Iris pigment epithelial cell (primary cell): ENCODE results near the gene FSHR.

ENCODE experiments used
- DNase-seq: peaks from one replicate; pipeline ENCODE4 v3.0.0-alpha.2; 2011; ENCODE audit warnings: low read depth

Gene FSHR

DNA sequence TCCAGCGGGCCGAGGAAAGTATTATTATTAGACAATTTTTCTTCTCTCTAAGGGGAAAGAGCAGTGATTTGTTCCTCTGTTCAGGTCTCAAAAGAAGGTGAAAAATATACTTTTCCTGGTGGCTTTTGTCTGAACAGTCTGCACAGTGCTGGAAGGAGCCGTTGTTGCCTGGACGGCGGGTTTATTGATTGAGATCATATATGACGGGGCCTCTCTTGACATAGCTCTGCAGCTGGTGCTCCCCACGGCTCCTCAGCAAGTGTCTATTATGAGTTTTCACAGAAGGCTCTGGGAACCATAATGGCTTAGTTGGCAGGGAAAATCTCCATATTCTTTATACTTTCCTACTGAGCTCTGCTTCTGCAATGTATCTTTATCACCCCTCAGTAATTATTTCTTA, 42.9 kb downstream of the FSHR start:
- no peak for DNase-seq

DNA sequence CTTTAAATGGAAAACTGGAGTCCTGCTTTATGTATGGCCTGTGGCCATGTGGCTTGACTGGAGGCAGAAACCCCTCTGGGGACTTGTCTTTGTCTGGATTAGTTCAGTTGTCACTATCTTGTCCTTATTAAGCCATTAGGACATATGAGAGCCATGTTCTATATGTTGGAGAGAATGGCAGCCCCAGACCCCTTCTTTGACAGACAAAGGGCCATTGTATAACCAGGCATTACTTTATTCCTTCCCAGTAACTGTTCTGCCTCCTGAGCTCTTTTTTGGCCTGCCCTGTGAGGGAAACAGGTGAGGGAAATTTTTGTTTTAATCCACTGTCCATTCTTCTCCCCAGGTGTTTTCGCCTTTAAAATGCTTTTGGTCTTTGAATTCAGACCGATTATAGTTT, 43.3 kb downstream of the FSHR start:
- no peak for DNase-seq

DNA sequence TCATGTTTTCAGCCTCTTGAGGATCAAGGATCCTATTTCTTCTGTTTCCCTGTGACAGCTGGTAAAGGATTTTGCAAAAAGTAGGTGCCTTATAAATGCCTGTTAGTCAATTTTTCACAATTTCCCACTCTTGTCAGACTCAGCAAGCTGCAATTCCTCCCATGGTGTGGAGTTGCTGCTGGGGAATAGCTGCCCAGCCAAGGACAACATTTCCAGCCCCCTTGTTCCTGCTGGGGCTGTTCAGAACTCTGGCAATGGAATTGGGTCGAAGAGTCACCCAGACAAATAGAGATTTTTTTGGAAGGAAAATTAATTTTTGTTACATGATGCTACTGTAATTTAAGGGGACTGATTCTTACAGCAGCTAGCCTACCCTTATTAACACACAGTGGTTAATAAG, 43.7 kb downstream of the FSHR start:
- DNase-seq: no peak

DNA sequence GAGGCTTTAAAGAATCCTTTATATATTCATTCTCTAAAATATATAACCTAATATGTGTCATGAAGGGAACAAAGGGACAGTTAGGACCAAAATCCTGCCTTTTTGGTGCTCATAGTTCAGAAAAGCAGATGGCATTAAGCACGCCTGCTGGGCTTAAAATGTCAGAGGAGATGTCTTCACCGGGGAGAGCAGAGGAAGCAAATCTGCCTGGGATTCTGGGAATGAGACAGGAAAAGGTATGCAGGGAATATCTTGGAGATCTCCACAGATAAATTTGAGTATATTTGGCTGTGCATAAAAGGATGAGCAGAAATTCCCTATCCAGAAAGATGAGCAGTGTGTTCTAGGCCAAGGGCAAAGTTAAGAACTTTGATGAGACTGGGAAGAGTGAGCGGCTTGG, 45.5 kb downstream of the FSHR start:
- no peak for DNase-seq

GRCh38 chr2:49108436-49108835, 45.9 kb downstream of the FSHR start:
- DNase-seq: no peak

DNA sequence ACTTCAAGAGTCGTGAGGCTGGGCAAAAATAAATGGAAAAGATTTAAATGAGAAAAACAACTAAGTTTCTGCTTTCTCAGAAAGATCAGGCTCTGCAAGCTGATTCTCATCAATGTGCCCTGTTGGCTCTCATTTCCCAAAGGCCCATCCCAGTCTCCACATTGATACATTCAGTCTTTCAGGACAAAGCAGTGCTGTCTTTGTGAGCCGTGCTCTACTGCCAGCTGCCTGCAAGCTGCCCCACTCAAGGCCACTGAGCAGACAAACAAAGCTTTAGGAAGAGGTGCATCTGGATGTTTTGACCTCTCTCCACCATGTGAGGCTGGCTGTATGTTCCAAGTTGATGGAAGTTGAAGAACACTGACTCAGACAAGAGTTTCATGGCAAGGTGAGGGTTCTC, 48.8 kb downstream of the FSHR start:
- no peak for DNase-seq

GRCh38 chr2:49102146-49102545, 52.2 kb downstream of the FSHR start:
- DNase-seq: no peak

DNA sequence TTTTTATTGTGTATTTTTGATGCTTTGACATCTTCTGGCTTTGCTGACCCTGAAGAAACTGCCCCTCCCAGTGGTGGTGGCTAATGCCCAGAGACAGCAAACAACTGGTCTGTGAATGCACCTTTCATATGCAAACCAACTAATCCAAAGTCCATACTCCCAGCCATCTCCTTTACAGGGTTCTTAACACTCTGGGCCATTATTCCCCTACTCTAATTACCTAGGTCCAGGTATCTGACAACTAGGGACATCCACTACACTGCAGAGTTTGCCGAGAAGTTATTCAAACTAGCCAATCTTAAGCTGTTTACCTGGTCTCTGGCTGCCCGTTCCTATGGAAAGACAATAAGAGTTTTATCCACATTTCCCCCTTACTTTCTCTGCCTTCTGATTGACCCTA, 73.6 kb downstream of the FSHR start:
- no peak for DNase-seq

DNA sequence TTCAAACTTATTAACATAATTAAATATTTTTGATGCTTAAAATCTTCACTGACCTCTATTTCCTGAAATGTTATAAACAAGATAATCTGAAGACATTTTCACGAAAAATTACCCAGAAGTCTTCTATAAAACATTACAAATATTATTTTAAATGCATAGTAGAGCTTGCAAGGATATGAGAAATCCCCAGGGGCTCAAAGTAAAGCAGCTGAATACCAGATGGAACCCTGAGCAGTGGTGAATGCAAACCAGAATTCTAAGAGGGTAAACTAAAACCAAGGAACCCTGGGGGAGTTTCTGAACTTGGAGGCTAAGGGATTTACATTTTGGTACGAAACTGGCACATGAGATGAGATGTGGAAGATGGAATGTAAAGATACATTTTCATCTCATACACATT, 83.6 kb downstream of the FSHR start:
- DNase-seq: no peak

DNA sequence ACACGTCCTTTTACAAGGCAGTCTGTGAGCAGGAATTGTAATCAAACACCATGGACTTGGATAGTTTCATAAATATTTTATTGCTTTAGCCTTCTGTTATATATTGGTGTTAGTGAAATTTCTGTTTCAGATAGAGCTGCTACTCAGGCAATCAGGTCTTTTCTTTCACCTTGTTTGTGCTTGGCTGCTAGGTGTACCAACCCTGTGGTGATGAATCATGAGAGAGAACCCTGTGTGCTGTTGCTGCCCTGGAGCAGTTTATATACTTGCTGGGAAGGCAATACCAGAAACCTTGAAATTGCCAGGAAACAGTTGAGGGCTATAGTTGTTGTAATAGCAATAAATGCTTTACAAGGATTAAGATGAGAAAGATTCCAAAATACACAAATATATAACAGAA, 84.5 kb downstream of the FSHR start:
- DNase-seq: no peak

DNA sequence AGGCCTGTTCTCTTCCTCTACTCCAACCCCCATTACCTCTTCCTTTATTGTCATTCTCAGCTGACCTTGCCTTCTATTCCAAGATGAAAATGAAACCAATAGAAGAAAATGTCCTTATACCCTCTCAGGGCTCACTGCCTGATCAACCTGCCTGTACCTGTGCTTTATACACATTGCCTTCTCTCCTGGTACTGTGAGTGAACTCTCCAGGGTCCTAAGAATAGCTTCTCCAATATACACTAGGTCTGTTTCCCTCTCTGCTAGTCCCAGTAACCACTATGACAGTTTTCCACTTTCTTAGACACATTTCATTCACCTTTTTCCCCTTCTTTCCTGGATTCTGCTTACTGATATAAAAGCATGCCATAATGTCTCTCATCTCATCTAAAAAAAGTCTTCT, 85.7 kb downstream of the FSHR start:
- no peak for DNase-seq

- no peak for DNase-seq
These were observed 86.3 kb downstream of the FSHR start for GRCh38 chr2:49067971-49068370.

DNA sequence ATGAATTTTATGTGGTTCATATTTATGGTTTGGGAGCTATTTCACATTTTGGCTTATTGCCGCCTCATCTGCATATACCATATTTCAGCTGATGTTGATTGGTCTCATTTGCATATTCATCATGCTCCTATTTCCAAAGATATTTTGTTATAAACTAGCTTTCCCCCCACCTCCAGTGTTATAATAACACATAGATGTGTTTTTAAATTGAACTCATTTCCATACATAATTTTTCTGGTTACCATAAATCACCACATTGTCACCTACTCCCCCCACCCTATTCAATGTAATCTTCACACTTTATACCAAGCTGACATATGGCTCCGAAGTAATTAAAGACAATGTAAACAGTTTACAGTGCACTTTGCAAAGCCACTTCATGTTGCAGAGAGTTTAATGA, 101.2 kb downstream of the FSHR start:
- no peak for DNase-seq

DNA sequence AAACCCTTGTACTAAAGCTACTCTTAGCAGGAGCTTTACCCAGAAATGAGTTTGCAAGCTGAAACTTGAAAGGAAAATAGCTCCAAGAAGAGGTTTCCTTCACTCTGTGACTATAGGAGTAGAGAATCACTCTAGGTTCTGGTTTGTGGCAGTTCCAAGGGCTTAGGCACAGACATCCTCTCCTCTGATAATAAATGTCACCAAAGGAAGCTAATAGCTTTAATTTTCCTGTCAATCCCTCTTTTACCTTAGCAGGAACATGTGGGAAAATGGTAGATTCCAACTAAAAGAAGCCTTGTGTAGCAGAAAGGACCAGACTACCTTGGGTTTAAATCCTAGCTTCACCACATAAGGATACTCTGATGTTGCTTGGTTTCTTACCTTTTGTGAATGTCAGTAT, 104.0 kb downstream of the FSHR start:
- DNase-seq: no peak

DNA sequence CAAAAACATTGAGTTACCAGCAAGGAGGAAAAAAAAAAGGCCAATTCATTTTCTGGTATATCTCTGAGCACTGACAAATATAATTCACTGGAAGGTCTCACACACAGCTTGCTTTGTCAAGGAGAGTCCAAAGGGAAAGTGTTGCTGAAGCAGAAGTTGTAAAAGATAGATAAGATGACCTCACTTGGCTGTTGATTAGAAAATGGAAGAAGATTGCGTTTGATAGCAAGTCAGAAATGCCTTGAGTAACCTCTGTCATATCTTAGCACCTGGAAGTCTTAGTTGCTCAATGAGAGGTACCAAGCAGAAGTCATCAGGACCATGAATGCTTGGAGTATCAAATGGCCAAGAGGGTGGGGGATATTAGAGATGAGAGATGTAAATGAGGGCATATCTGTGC, 105.2 kb downstream of the FSHR start:
- DNase-seq: no peak

DNA sequence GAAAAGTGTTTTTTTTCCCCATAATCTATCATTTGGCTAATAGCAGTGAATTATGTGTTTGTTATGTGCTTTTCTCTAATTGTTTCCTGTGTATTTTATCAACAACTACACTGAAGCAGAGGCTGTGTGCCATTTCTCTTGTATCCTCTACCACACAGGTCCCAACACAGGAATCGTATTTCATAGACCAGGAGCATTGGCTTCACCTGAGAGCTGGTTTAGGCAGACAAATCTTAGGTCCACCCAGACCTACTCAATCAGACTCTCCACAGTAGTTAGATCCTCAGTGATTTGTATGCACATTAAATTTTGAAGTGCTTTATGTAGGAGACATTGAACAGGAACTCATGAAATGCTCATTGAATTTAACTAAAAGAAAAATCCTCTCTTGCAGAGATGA, 109.2 kb downstream of the FSHR start:
- no peak for DNase-seq

GRCh38 chr2:49044350-49045079, 109.8 kb downstream of the FSHR start:
- no peak for DNase-seq

- no peak for DNase-seq
These were observed 110.8 kb downstream of the FSHR start for GRCh38 chr2:49043405-49043982.

DNA sequence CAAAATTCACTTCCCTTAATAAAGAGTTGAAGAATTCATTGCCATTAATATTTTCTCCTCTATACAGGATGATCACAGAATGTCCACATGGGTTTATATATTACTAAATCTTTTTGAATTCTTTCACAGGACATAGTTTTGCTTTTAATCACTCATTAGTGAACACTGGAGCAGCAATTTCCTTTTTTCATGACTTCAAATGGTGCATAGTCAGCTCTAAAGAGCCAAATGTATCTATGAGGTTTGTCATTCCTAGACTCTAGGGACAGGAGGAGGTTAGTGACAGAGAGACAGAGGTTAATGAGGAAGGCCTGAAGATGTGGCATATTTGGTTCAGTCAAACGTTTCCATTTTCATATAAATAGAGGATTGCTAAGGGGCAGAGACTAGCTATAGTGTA, 111.8 kb downstream of the FSHR start:
- DNase-seq: no peak

- no peak for DNase-seq
These were observed 113.3 kb downstream of the FSHR start for GRCh38 chr2:49041061-49041460.

GRCh38 chr2:49037197-49037596, 117.1 kb downstream of the FSHR start:
- DNase-seq: no peak

DNA sequence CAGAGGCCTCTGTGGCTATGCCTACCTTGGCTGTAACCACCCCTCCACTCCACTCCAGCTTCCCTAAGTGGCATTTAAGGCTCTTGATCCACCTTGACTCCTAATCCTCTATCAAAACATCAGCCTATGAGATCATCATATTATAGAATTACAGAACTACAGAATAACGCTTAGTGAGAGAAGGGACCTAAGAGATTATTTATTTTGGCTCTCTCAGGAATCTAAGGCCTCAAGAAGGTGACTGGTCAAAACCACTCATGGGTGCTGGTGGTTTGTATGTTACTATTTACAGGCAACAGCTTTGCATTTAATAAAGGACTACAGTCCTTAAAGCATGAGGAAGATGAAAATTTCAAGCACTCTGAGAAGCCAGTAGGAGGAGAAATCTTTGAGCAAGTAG, 118.8 kb downstream of the FSHR start:
- DNase-seq: no peak

- no peak for DNase-seq
These were observed 120.7 kb downstream of the FSHR start for GRCh38 chr2:49033394-49034185.

DNA sequence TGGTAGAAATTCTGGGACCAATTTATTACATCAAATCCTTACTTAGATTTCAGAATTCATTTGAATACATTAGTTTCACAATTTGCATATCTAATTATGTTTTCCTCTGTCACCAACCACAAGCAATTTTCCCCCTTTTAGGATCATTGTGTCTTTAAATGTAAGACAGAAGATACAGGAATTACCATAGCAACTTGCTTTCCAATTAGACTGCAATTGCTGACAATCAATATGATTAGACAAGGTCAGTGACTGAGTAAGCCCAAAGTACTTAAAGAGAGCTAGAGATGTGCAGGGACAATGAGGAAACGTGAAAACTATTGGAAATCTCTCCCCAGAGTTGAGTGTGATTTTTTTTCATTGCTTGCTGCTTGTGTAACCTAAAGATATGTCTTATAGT, 121.4 kb downstream of the FSHR start:
- no peak for DNase-seq
